ENCODE measurements around the gene SLC39A9. TPM values are rescaled to one million over a fixed set of nuclear protein-coding genes. Genes with fewer than 3 reads are reported as not detected.

The SLC39A9 gene
- polyA plus RNA-seq, 1 experiment: 70.3 TPM

DNA sequence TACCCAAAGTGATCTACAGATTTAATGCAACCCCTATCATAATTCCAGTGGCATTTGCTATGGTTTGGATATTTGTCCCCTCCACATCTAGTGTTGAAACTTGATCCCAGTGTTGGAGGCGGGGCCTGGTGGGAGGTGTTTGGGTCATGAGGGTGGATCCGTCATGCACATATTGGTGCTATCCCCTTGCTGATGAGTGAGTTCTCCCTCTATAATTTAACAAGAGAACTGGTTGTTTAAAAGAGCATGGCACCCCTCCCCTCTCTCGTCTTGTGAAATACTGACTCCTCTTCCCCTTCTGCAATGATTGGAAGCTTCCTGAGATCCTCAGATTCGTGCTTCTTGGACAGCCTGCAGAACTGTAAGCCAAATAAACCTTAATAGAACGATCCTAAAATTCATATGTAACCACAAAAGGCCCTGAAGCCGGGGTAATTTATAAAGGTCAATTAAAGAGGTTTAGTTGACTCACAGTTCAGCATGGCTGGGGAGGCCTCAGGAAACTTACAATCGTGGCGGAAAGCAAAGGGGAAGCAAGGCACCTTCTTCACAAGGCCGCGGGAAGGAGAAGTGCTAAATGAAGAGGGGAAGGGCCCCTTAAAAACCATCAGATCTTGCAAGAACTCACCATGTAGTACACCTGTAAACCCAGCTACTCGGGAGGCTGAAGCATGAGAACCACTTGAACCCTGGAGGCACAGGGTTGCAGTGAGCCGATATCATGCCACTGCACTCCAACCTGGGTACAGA, 41.2 kb downstream of the SLC39A9 start:
- DNase-seq (ENCODE audit: low read depth): no peak
- TF ChIP-seq, protein P1, sequence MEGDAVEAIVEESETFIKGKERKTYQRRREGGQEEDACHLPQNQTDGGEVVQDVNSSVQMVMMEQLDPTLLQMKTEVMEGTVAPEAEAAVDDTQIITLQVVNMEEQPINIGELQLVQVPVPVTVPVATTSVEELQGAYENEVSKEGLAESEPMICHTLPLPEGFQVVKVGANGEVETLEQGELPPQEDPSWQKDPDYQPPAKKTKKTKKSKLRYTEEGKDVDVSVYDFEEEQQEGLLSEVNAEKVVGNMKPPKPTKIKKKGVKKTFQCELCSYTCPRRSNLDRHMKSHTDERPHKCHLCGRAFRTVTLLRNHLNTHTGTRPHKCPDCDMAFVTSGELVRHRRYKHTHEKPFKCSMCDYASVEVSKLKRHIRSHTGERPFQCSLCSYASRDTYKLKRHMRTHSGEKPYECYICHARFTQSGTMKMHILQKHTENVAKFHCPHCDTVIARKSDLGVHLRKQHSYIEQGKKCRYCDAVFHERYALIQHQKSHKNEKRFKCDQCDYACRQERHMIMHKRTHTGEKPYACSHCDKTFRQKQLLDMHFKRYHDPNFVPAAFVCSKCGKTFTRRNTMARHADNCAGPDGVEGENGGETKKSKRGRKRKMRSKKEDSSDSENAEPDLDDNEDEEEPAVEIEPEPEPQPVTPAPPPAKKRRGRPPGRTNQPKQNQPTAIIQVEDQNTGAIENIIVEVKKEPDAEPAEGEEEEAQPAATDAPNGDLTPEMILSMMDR (IDR thresholded peaks at IDR 0.05; ENCODE audit: insufficient read depth, low read depth, low read length): no peak
- H3K36me3 ChIP-seq (ENCODE audit: control insufficient read depth, insufficient read depth, low read length): peaks cover 2% of the 10 kb centered on the region; the same call in 1 of the 2 replicates
- ChIA-PET CTCF (interaction anchor here (1.0 kb wide), 1 partner anchor 9 kb away, joined by 3 read pairs; no protein-coding TSS in a partner anchor), POLR2A (no interaction called here)
- no peaks in the 10 kb centered on the region for H3K27me3 ChIP-seq (ENCODE audit: control insufficient read depth, insufficient read depth, low read length)
- H3K4me3 ChIP-seq (ENCODE audit: low read depth, low read length): no peak overlapping the region

DNA sequence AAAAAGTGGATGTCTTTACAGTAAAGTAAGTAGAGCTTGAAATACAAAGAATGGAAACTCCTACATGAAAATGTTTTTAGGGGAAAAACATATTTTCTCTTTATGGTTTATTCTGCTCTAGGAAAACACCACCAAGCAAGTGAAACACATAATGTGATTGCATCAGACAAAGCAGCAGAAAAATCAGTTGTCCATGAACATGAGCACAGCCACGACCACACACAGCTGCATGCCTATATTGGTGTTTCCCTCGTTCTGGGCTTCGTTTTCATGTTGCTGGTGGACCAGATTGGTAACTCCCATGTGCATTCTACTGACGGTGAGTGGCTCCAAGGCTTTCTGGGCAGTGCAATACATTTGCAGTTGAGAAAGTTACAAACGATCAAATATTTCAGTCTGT, 43.5 kb downstream of the SLC39A9 start:
- TF ChIP-seq, protein P1 (IDR thresholded peaks at IDR 0.05; ENCODE audit: insufficient read depth, low read depth, low read length): no peak
- H3K4me3 ChIP-seq (ENCODE audit: low read depth, low read length): no peak overlapping the region
- DNase-seq (ENCODE audit: low read depth): no peak
- H3K36me3 ChIP-seq (ENCODE audit: control insufficient read depth, insufficient read depth, low read length): peaks cover 2% of the 10 kb centered on the region; the same call in 1 of the 2 replicates
- H3K27me3 ChIP-seq (ENCODE audit: control insufficient read depth, insufficient read depth, low read length): no peaks in the 10 kb centered on the region
- CTCF ChIA-PET: interaction anchor here (2.3 kb wide), 1 partner anchor 14 kb away, joined by 9 read pairs; no protein-coding TSS in a partner anchor
- POLR2A ChIA-PET: no interaction called here

DNA sequence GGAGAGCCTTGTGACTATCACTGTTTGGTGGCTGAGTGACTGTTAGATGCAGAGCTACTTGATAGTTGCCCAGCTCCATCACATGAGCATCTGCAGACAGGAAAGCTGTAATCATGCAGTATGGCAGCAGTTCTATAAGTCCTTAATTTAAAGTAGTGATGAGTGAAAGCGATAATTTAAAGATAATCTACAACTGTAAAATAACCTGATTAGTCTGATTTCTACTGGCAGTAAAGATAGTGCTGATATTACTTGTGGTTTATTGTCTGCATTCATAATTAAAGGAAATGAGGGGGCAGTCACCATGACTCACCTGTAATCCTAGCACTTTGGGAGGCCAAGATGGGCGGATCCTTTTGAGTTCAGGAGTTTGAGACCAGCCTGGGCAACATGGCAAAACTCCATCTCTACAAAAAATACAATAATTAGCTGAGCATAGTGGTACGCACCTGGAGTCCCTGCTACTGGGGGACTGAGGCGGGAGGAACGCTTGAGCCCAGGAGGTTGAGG, 44.9 kb downstream of the SLC39A9 start:
- no peak for DNase-seq (ENCODE audit: low read depth)
- H3K4me3 ChIP-seq (ENCODE audit: low read depth, low read length): no peak overlapping the region
- TF ChIP-seq, protein P1 (IDR thresholded peaks at IDR 0.05; ENCODE audit: insufficient read depth, low read depth, low read length): no peak
- H3K27me3 ChIP-seq (ENCODE audit: control insufficient read depth, insufficient read depth, low read length): no peaks in the 10 kb centered on the region
- peaks cover 2% of the 10 kb centered on the region; the same call in 1 of the 2 replicates for H3K36me3 ChIP-seq (ENCODE audit: control insufficient read depth, insufficient read depth, low read length)
- ChIA-PET POLR2A (no interaction called here), CTCF (no interaction called here)

DNA sequence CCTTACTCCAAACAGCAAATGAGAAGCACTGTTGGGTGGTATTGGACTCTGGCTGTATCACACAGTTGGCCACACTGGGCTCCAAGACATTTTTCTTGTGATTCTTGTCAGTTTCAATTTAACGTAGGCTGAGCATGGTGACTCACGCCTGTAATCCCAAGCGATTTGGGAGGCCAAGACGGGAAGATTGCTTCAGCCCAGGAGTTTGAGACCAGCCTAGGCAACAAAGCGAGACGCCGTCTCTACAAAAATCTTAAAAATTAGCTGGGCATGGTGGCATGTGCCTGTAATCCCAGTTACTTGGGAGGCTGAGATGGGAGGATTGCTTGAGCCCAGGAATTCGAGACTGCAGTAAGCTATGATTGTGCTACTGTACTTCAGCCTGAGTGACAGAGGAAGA, 50.7 kb downstream of the SLC39A9 start:
- no peak for DNase-seq (ENCODE audit: low read depth)
- CTCF ChIA-PET: no interaction called here
- TF ChIP-seq, protein P1 (IDR thresholded peaks at IDR 0.05; ENCODE audit: insufficient read depth, low read depth, low read length): no peak
- 0 out of 2 replicates have a peak, but pooled peaks cover 1% of the 10 kb centered on the region for H3K36me3 ChIP-seq (ENCODE audit: control insufficient read depth, insufficient read depth, low read length)
- no peak overlapping the region for H3K4me3 ChIP-seq (ENCODE audit: low read depth, low read length)
- no peaks in the 10 kb centered on the region for H3K27me3 ChIP-seq (ENCODE audit: control insufficient read depth, insufficient read depth, low read length)
- POLR2A ChIA-PET: no interaction called here

DNA sequence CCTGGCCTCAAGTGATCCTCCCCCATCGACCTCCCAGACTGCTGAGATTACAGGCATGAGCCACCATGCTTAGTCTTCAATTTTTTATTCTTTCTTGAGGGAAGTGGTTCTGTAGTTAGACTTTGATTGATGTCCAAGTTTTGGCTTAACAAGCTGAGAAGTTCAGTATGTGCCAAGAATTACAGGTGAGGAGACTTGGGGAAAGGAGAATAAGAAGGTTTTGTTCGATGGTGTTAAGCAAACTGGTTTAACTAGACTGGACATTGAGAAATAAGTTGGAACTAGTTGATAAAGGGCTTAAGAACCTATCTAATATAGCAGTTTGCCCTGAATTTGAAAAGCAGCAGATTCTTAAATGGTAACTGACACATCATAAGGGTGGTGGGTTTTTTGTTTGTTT, 53.4 kb downstream of the SLC39A9 start:
- TF ChIP-seq, protein P1 (IDR thresholded peaks at IDR 0.05; ENCODE audit: insufficient read depth, low read depth, low read length): no peak
- DNase-seq (ENCODE audit: low read depth): no peak
- CTCF ChIA-PET: interaction anchor here (1.4 kb wide), 1 partner anchor 8 kb away, joined by 6 read pairs; no protein-coding TSS in a partner anchor
- no peak overlapping the region for H3K4me3 ChIP-seq (ENCODE audit: low read depth, low read length)
- POLR2A ChIA-PET: no interaction called here
- H3K36me3 ChIP-seq (ENCODE audit: control insufficient read depth, insufficient read depth, low read length): peaks cover 5% of the 10 kb centered on the region
- no peaks in the 10 kb centered on the region for H3K27me3 ChIP-seq (ENCODE audit: control insufficient read depth, insufficient read depth, low read length)

All from BJ (cell line).